MG63 (cell line): ENCODE results near the gene PHYHIPL. TPM values are rescaled to one million over a fixed set of nuclear protein-coding genes. Genes with fewer than 3 reads are reported as not detected.

Experiments
- DNase-seq: peaks from one replicate; pipeline ENCODE4 v3.0.0-alpha.2; 2020
- H3K27me3 ChIP-seq: fragments of 250-450 bp; sonication (Bioruptor Pico); 2 replicates; pipeline ENCODE4 v1.5.1; 2020; ENCODE audit warnings: mild to moderate bottlenecking, moderate library complexity
- H3K36me3 ChIP-seq: fragments of 250-450 bp; sonication (Bioruptor Pico); 2 replicates; pipeline ENCODE4 v1.5.1; 2020; ENCODE audit warnings: mild to moderate bottlenecking, moderate library complexity
- H3K4me3 ChIP-seq: fragments of 250-450 bp; sonication (Bioruptor Pico); 2 replicates; pipeline ENCODE4 v1.5.1; 2020; ENCODE audit warnings: mild to moderate bottlenecking, moderate library complexity
- H3K9me3 ChIP-seq: fragments of 250-450 bp; sonication (Bioruptor Pico); 2 replicates; pipeline ENCODE4 v1.5.1; 2020; ENCODE audit warnings: mild to moderate bottlenecking, moderate library complexity
- total RNA-seq: library from RNA; depleted of rRNA; stranded (reverse); fragments of >200 nt; shearing (Covaris generic); gene quantifications from 2 replicates; pipeline ENCODE4 v1.2.3, GENCODE V29; 2014; ENCODE audit warnings: low replicate concordance

PHYHIPL gene
- total RNA-seq, 1 experiment from 2014 or later, result not detected

- Histone ChIP-seq H3K27me3 (no peaks in the 10 kb centered on the region), H3K9me3 (no peaks in the 10 kb centered on the region), H3K36me3 (no peaks in the 10 kb centered on the region), H3K4me3 (no peak overlapping the region)
- DNase-seq, result no peak
Measured at GRCh38 chr10:59269651-59270050, 93.2 kb downstream of the PHYHIPL start.

GRCh38 chr10:59270492-59270891 is 94.0 kb downstream of the PHYHIPL start:
- no peaks in the 10 kb centered on the region for H3K9me3 ChIP-seq
- no peaks in the 10 kb centered on the region for H3K36me3 ChIP-seq
- H3K4me3 ChIP-seq, result no peak overlapping the region
- no peaks in the 10 kb centered on the region; the same call in 1 of the 2 replicates for H3K27me3 ChIP-seq
- DNase-seq, result no peak

- Histone ChIP-seq H3K9me3 (no peaks in the 10 kb centered on the region), H3K4me3 (no peak overlapping the region), H3K27me3 (no peaks in the 10 kb centered on the region; the same call in 1 of the 2 replicates), H3K36me3 (no peaks in the 10 kb centered on the region)
- DNase-seq, result no peak
Measured at GRCh38 chr10:59271160-59271559, 94.7 kb downstream of the PHYHIPL start.

- H3K36me3 ChIP-seq, result no peaks in the 10 kb centered on the region
- no peak for DNase-seq
- no peak overlapping the region for H3K4me3 ChIP-seq
- H3K27me3 ChIP-seq, result no peaks in the 10 kb centered on the region; the same call in 1 of the 2 replicates
- no peaks in the 10 kb centered on the region for H3K9me3 ChIP-seq
Measured at GRCh38 chr10:59272061-59272460, 95.6 kb downstream of the PHYHIPL start.

- no peak for DNase-seq
- H3K27me3 ChIP-seq, result no peaks in the 10 kb centered on the region; the same call in 1 of the 2 replicates
- H3K36me3 ChIP-seq, result no peaks in the 10 kb centered on the region
- H3K9me3 ChIP-seq, result no peaks in the 10 kb centered on the region
- H3K4me3 ChIP-seq, result no peak overlapping the region
Measured at GRCh38 chr10:59273445-59273844, 97.0 kb downstream of the PHYHIPL start.

GRCh38 chr10:59276133-59276532 is 99.7 kb downstream of the PHYHIPL start:
- H3K36me3 ChIP-seq, result no peaks in the 10 kb centered on the region
- H3K27me3 ChIP-seq, result no peaks in the 10 kb centered on the region; the same call in 1 of the 2 replicates
- H3K4me3 ChIP-seq, result no peak overlapping the region
- DNase-seq, result no peak
- H3K9me3 ChIP-seq, result no peaks in the 10 kb centered on the region

GRCh38 chr10:59276919-59277318 is 100.5 kb downstream of the PHYHIPL start:
- no peak for DNase-seq
- Histone ChIP-seq H3K9me3 (no peaks in the 10 kb centered on the region), H3K4me3 (no peak overlapping the region), H3K36me3 (no peaks in the 10 kb centered on the region), H3K27me3 (no peaks in the 10 kb centered on the region; the same call in 1 of the 2 replicates)

- H3K36me3 ChIP-seq, result no peaks in the 10 kb centered on the region
- DNase-seq, result no peak
- H3K27me3 ChIP-seq, result no peaks in the 10 kb centered on the region; the same call in 1 of the 2 replicates
Measured at GRCh38 chr10:59279476-59279875, 103.0 kb downstream of the PHYHIPL start.

GRCh38 chr10:59279991-59280505 is 103.6 kb downstream of the PHYHIPL start:
- Histone ChIP-seq H3K36me3 (no peaks in the 10 kb centered on the region), H3K4me3 (no peak overlapping the region), H3K9me3 (no peaks in the 10 kb centered on the region), H3K27me3 (no peaks in the 10 kb centered on the region; the same call in 1 of the 2 replicates)
- DNase-seq, result no peak

More at GRCh38 chr10:59279476-59279875, 103.0 kb downstream of the PHYHIPL start:
- H3K4me3 ChIP-seq, result no peak overlapping the region
- no peaks in the 10 kb centered on the region for H3K9me3 ChIP-seq

GRCh38 chr10:59281861-59282260 is 105.4 kb downstream of the PHYHIPL start:
- Histone ChIP-seq H3K4me3 (no peak overlapping the region), H3K9me3 (no peaks in the 10 kb centered on the region), H3K27me3 (no peaks in the 10 kb centered on the region), H3K36me3 (no peaks in the 10 kb centered on the region)
- DNase-seq, result no peak

- peak; percentile 2 for DNase-seq
- Histone ChIP-seq H3K27me3 (no peaks in the 10 kb centered on the region), H3K36me3 (no peaks in the 10 kb centered on the region), H3K4me3 (no peak overlapping the region), H3K9me3 (no peaks in the 10 kb centered on the region)
Measured at GRCh38 chr10:59283456-59284091, 107.1 kb downstream of the PHYHIPL start.

GRCh38 chr10:59284118-59284975 is 107.9 kb downstream of the PHYHIPL start:
- Histone ChIP-seq H3K9me3 (no peaks in the 10 kb centered on the region), H3K36me3 (no peaks in the 10 kb centered on the region), H3K4me3 (no peak overlapping the region), H3K27me3 (no peaks in the 10 kb centered on the region)
- DNase-seq, result peak; percentile 3

- Histone ChIP-seq H3K36me3 (no peaks in the 10 kb centered on the region), H3K9me3 (no peaks in the 10 kb centered on the region), H3K27me3 (no peaks in the 10 kb centered on the region), H3K4me3 (no peak overlapping the region)
- DNase-seq, result no peak
Measured at GRCh38 chr10:59285073-59285472, 108.6 kb downstream of the PHYHIPL start.

GRCh38 chr10:59285848-59286247 is 109.4 kb downstream of the PHYHIPL start:
- Histone ChIP-seq H3K36me3 (no peaks in the 10 kb centered on the region), H3K27me3 (no peaks in the 10 kb centered on the region), H3K9me3 (no peaks in the 10 kb centered on the region), H3K4me3 (no peak overlapping the region)
- DNase-seq, result no peak

GRCh38 chr10:59287587-59288255 is 111.3 kb downstream of the PHYHIPL start:
- no peaks in the 10 kb centered on the region for H3K9me3 ChIP-seq
- H3K4me3 ChIP-seq, result no peak overlapping the region
- H3K36me3 ChIP-seq, result no peaks in the 10 kb centered on the region
- DNase-seq, result no peak
- no peaks in the 10 kb centered on the region for H3K27me3 ChIP-seq

- H3K9me3 ChIP-seq, result no peaks in the 10 kb centered on the region
- no peak for DNase-seq
- no peaks in the 10 kb centered on the region for H3K27me3 ChIP-seq
- H3K4me3 ChIP-seq, result no peak overlapping the region
- H3K36me3 ChIP-seq, result no peaks in the 10 kb centered on the region
Measured at GRCh38 chr10:59289853-59290252, 113.4 kb downstream of the PHYHIPL start.

- DNase-seq, result no peak
- no peaks in the 10 kb centered on the region for H3K9me3 ChIP-seq
- H3K27me3 ChIP-seq, result no peaks in the 10 kb centered on the region
- no peaks in the 10 kb centered on the region for H3K36me3 ChIP-seq
- no peak overlapping the region for H3K4me3 ChIP-seq
Measured at GRCh38 chr10:59290448-59290847, 114.0 kb downstream of the PHYHIPL start.
